Liver (tissue), 9 donors: ENCODE results near the gene ZNF222. TPM values are rescaled to one million over a fixed set of nuclear protein-coding genes. Genes with fewer than 3 reads are reported as not detected.

ENCODE experiments used
- DNase-seq: peaks from one replicate; pipeline ENCODE4 v3.0.0-alpha.2; 2017; ENCODE audit warnings: low spot score
- H3K27ac ChIP-seq, 2 donors: one replicate each; pipeline ENCODE4 v1.7.0; 2013; ENCODE audit warnings: inconsistent platforms in 2 of 2, low read length in 2 of 2, control low read depth in 1 of 2, low read depth in 1 of 2, mild to moderate bottlenecking in 1 of 2
- H3K27me3 ChIP-seq, 4 donors: one replicate each; pipeline versions ENCODE4 v1.6.1 to v1.7.0; 2013; ENCODE audit warnings: low read length in 3 of 4, inconsistent platforms in 1 of 4, mild to moderate bottlenecking in 1 of 4, moderate library complexity in 1 of 4; ENCODE audit not compliant: control insufficient read depth in 4 of 4, insufficient read depth in 4 of 4
- H3K36me3 ChIP-seq, 4 donors: one replicate each; pipeline versions ENCODE4 v1.6.1 to v1.7.0; 2013; ENCODE audit warnings: low read length in 3 of 4, mild to moderate bottlenecking in 3 of 4, low read depth in 1 of 4, moderate library complexity in 1 of 4; ENCODE audit not compliant: control insufficient read depth in 4 of 4, insufficient read depth in 3 of 4
- H3K4me1 ChIP-seq, 4 donors: one replicate each; pipeline versions ENCODE4 v1.6.1 to v1.7.0; 2013; ENCODE audit warnings: low read length in 3 of 4, mild to moderate bottlenecking in 3 of 4, moderate library complexity in 1 of 4; ENCODE audit not compliant: control insufficient read depth in 4 of 4, insufficient read depth in 4 of 4
- H3K4me3 ChIP-seq, 3 donors: one replicate each; pipeline versions ENCODE4 v1.6.1 to v1.7.0; 2013; ENCODE audit warnings: low read length in 3 of 3, control low read depth in 1 of 3, low read depth in 1 of 3, mild to moderate bottlenecking in 1 of 3
- H3K9ac ChIP-seq, 2 donors: one replicate each; pipeline ENCODE4 v1.7.0; 2013; ENCODE audit warnings: low read length in 2 of 2, mild to moderate bottlenecking in 2 of 2, moderate library complexity in 2 of 2, control low read depth in 1 of 2, low read depth in 1 of 2
- H3K9me3 ChIP-seq, 4 donors: one replicate each; pipeline versions ENCODE4 v1.6.1 to v1.7.0; 2013; ENCODE audit warnings: low read length in 3 of 4; ENCODE audit not compliant: control insufficient read depth in 4 of 4
- EGR1 ChIP-seq, 2 donors: IDR thresholded peaks; 2 replicates each; pipeline ENCODE4 v1.6.1; 2016 to 2018; ENCODE audit warnings: antibody characterized with exemption in 2 of 2, low read depth in 2 of 2
- FOXA1 ChIP-seq: IDR thresholded peaks from 2 replicates; pipeline ENCODE4 v1.6.1; 2016; ENCODE audit warnings: antibody characterized with exemption
- FOXA2 ChIP-seq: IDR thresholded peaks from 2 replicates; pipeline ENCODE4 v1.6.1; 2016; ENCODE audit warnings: antibody characterized with exemption
- GABPA ChIP-seq, 2 donors: IDR thresholded peaks in 1 of 2; conservative IDR thresholded peaks in 1 of 2; 2 replicates each; pipeline ENCODE4 v1.6.1; 2016; ENCODE audit warnings: antibody characterized with exemption in 2 of 2, mild to moderate bottlenecking in 1 of 2, moderate library complexity in 1 of 2
- HNF4A ChIP-seq, 2 donors: conservative IDR thresholded peaks; 2 replicates each; pipeline ENCODE4 v1.6.1; 2016; ENCODE audit warnings: antibody characterized with exemption in 2 of 2, mild to moderate bottlenecking in 2 of 2
- HNF4G ChIP-seq: IDR thresholded peaks from 2 replicates; pipeline ENCODE4 v1.6.1; 2016; ENCODE audit warnings: antibody characterized with exemption
- JUND ChIP-seq, 2 donors: IDR thresholded peaks; 2 replicates each; pipeline ENCODE4 v1.6.1; 2016; ENCODE audit warnings: antibody characterized with exemption in 2 of 2
- NR2F2 ChIP-seq: IDR thresholded peaks from 2 replicates; pipeline ENCODE4 v1.6.1; 2016; ENCODE audit warnings: antibody characterized with exemption
- RAD21 ChIP-seq, 2 donors: IDR thresholded peaks; 2 replicates each; pipeline ENCODE4 v1.6.1; 2016; ENCODE audit warnings: antibody characterized with exemption in 2 of 2, mild to moderate bottlenecking in 2 of 2
- RXRA ChIP-seq, 2 donors: IDR thresholded peaks; 2 replicates each; pipeline ENCODE4 v1.6.1; 2017 to 2018; ENCODE audit warnings: antibody characterized with exemption in 2 of 2, mild to moderate bottlenecking in 1 of 2
- SP1 ChIP-seq: IDR thresholded peaks from 2 replicates; pipeline ENCODE4 v1.6.1; 2018; ENCODE audit warnings: antibody characterized with exemption, mild to moderate bottlenecking
- TAF1 ChIP-seq: conservative IDR thresholded peaks from 2 replicates; pipeline ENCODE4 v1.6.1; 2016; ENCODE audit warnings: antibody characterized with exemption, mild to moderate bottlenecking
- YY1 ChIP-seq: IDR thresholded peaks from 2 replicates; pipeline ENCODE4 v1.6.1; 2016; ENCODE audit warnings: antibody characterized with exemption, mild to moderate bottlenecking
- WGBS: extraction: QIAGEN DNeasy Blood & Tissue Kit; methylation state at CpG from one replicate; pipeline ENCODE4 v1.1.7; 2013; 5-methylcytosine and 5-hydroxymethylcytosine counted together
- polyA plus RNA-seq, 2 donors: library from polyadenylated mRNA; stranded (reverse) in 1 of 2; unstranded in 1 of 2; fragments of 200-250 nt in 1 of 2; fragments of >200 nt in 1 of 2; fragmentation: Nextera tagmentation in 1 of 2; extraction: Ambion mirVana in 1 of 2; gene quantifications; one replicate each; pipeline versions ENCODE4 v1.2.1 to v1.2.3, GENCODE V29; 2013 to 2015
- total RNA-seq, 2 donors: library from RNA; depleted of rRNA; stranded (reverse); fragments of >200 nt; gene quantifications; one replicate each; pipeline ENCODE4 v1.2.3, GENCODE V29; 2014
- TF ChIP-seq, protein P1 (sequence below): fragments of 150-350 bp; IDR thresholded peaks from 2 replicates; pipeline ENCODE4 v1.5.1; 2017; ENCODE audit warnings: improper control_type of control experiment, low read depth, low read length; ENCODE audit not compliant: missing input control
- TF ChIP-seq, protein P2 (sequence below): IDR thresholded peaks from 2 replicates; pipeline ENCODE4 v1.6.1; 2016; ENCODE audit warnings: antibody characterized with exemption
- TF ChIP-seq, protein P3 (sequence below): IDR thresholded peaks from 2 replicates; pipeline ENCODE4 v1.6.1; 2016; ENCODE audit warnings: antibody characterized with exemption
- TF ChIP-seq, protein P4 (sequence below): IDR thresholded peaks from 2 replicates; pipeline ENCODE4 v1.6.1; 2016; ENCODE audit warnings: antibody characterized with exemption, mild to moderate bottlenecking
- TF ChIP-seq, protein P5 (sequence below): IDR thresholded peaks from 2 replicates; pipeline ENCODE4 v1.6.1; 2016; ENCODE audit warnings: antibody characterized with exemption
- donor health status: healthy.
- donor health status: healthy.
- donor health status: healthy.
- donor health status: healthy.
- donor health status: healthy.

Gene ZNF222
- total and polyA plus RNA-seq, 4 donors, result 0.79 to 2.5 (median 1.5) TPM

- peak; percentile 39 for DNase-seq
- Histone ChIP-seq H3K4me1 (peaks cover 5 to 16% (median 13%) of the 10 kb centered on the region in 4 donors), H3K9ac (peak overlapping the region; percentile 48 to 78), H3K9me3 (peaks cover 14 to 37% (median 29%) of the 10 kb centered on the region in 4 donors), H3K4me3 (peak overlapping the region; percentile 60 to 97 (median 92)), H3K27me3 (no peaks in the 10 kb centered on the region), H3K36me3 (peaks cover 0 to 22% (median 20%) of the 10 kb centered on the region in 4 donors), H3K27ac (peak overlapping the region in 1 of 2 donors; percentile 84)
- TF ChIP-seq, protein P1, sequence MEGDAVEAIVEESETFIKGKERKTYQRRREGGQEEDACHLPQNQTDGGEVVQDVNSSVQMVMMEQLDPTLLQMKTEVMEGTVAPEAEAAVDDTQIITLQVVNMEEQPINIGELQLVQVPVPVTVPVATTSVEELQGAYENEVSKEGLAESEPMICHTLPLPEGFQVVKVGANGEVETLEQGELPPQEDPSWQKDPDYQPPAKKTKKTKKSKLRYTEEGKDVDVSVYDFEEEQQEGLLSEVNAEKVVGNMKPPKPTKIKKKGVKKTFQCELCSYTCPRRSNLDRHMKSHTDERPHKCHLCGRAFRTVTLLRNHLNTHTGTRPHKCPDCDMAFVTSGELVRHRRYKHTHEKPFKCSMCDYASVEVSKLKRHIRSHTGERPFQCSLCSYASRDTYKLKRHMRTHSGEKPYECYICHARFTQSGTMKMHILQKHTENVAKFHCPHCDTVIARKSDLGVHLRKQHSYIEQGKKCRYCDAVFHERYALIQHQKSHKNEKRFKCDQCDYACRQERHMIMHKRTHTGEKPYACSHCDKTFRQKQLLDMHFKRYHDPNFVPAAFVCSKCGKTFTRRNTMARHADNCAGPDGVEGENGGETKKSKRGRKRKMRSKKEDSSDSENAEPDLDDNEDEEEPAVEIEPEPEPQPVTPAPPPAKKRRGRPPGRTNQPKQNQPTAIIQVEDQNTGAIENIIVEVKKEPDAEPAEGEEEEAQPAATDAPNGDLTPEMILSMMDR, result no peak
- no peak for TF ChIP-seq SP1
- peak; percentile 0 for TF ChIP-seq NR2F2
- TF ChIP-seq, protein P2, sequence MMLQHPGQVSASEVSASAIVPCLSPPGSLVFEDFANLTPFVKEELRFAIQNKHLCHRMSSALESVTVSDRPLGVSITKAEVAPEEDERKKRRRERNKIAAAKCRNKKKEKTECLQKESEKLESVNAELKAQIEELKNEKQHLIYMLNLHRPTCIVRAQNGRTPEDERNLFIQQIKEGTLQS, result no peak
- TF ChIP-seq HNF4A (conservative IDR thresholded peaks at IDR 0.05), result no peak
- TF ChIP-seq, protein P3, sequence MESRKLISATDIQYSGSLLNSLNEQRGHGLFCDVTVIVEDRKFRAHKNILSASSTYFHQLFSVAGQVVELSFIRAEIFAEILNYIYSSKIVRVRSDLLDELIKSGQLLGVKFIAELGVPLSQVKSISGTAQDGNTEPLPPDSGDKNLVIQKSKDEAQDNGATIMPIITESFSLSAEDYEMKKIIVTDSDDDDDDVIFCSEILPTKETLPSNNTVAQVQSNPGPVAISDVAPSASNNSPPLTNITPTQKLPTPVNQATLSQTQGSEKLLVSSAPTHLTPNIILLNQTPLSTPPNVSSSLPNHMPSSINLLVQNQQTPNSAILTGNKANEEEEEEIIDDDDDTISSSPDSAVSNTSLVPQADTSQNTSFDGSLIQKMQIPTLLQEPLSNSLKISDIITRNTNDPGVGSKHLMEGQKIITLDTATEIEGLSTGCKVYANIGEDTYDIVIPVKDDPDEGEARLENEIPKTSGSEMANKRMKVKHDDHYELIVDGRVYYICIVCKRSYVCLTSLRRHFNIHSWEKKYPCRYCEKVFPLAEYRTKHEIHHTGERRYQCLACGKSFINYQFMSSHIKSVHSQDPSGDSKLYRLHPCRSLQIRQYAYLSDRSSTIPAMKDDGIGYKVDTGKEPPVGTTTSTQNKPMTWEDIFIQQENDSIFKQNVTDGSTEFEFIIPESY, result no peak
- 3% methylated on average over 15 of the region's 15 CpGs for WGBS
These were observed 21.6 kb upstream of the ZNF222 start for GRCh38 chr19:44003461-44004009.

GRCh38 chr19:44005973-44006372 lies 19.2 kb upstream of the ZNF222 start:
- H3K36me3 ChIP-seq, result peaks cover 16 to 47% (median 44%) of the 10 kb centered on the region in 4 donors
- H3K4me1 ChIP-seq, result peaks cover 5 to 16% (median 13%) of the 10 kb centered on the region in 4 donors
- peaks cover 32 to 53% (median 44%) of the 10 kb centered on the region in 4 donors for H3K9me3 ChIP-seq
- TF ChIP-seq, protein P3, result no peak
- no peak for TF ChIP-seq YY1
- no peak for TF ChIP-seq EGR1 (IDR thresholded peaks at IDR 0.05; ENCODE audit: low read depth in 2 of 2)
- TF ChIP-seq HNF4A (conservative IDR thresholded peaks at IDR 0.05), result no peak
- TF ChIP-seq, protein P2, result no peak
- TF ChIP-seq TAF1, result no peak
- TF ChIP-seq, protein P4, sequence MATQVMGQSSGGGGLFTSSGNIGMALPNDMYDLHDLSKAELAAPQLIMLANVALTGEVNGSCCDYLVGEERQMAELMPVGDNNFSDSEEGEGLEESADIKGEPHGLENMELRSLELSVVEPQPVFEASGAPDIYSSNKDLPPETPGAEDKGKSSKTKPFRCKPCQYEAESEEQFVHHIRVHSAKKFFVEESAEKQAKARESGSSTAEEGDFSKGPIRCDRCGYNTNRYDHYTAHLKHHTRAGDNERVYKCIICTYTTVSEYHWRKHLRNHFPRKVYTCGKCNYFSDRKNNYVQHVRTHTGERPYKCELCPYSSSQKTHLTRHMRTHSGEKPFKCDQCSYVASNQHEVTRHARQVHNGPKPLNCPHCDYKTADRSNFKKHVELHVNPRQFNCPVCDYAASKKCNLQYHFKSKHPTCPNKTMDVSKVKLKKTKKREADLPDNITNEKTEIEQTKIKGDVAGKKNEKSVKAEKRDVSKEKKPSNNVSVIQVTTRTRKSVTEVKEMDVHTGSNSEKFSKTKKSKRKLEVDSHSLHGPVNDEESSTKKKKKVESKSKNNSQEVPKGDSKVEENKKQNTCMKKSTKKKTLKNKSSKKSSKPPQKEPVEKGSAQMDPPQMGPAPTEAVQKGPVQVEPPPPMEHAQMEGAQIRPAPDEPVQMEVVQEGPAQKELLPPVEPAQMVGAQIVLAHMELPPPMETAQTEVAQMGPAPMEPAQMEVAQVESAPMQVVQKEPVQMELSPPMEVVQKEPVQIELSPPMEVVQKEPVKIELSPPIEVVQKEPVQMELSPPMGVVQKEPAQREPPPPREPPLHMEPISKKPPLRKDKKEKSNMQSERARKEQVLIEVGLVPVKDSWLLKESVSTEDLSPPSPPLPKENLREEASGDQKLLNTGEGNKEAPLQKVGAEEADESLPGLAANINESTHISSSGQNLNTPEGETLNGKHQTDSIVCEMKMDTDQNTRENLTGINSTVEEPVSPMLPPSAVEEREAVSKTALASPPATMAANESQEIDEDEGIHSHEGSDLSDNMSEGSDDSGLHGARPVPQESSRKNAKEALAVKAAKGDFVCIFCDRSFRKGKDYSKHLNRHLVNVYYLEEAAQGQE, result no peak
- no peak for TF ChIP-seq JUND (IDR thresholded peaks at IDR 0.05)
- no peak for TF ChIP-seq FOXA1
- no peak for TF ChIP-seq NR2F2
- TF ChIP-seq, protein P1, result no peak
- no peak for TF ChIP-seq RXRA (IDR thresholded peaks at IDR 0.05)
- TF ChIP-seq HNF4G, result no peak
- no peak for TF ChIP-seq GABPA (IDR thresholded peaks at IDR 0.05 in 1 of 2, conservative IDR thresholded peaks at IDR 0.05 in 1 of 2)
- TF ChIP-seq, protein P5, sequence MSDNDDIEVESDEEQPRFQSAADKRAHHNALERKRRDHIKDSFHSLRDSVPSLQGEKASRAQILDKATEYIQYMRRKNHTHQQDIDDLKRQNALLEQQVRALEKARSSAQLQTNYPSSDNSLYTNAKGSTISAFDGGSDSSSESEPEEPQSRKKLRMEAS, result no peak
- TF ChIP-seq FOXA2, result no peak
- TF ChIP-seq RAD21 (IDR thresholded peaks at IDR 0.05), result no peak
- no peak overlapping the region for H3K27ac ChIP-seq
- H3K4me3 ChIP-seq, result no peak overlapping the region
- no peak for DNase-seq
- 88% methylated on average over 1 of the region's 1 CpG for WGBS
- H3K9ac ChIP-seq, result no peak overlapping the region
- H3K27me3 ChIP-seq, result no peaks in the 10 kb centered on the region
